Karpas-422 (cell line): ENCODE results near the gene SCFD2. TPM values are rescaled to one million over a fixed set of nuclear protein-coding genes. Genes with fewer than 3 reads are reported as not detected.

ENCODE experiments used
- DNase-seq: peaks from one replicate; pipeline ENCODE4 v3.0.0-alpha.2; 2015
- H2AFZ ChIP-seq: fragments of 200-600 bp; sonication (generic); 2 replicates; pipeline ENCODE4 v1.6.1; 2014; ENCODE audit warnings: antibody characterized with exemption, low read length, mixed read lengths
- H3K27ac ChIP-seq: fragments of 200-600 bp; sonication (generic); 2 replicates; pipeline ENCODE4 v1.5.1; 2014; ENCODE audit warnings: mild to moderate bottlenecking, low read length, moderate library complexity
- H3K27me3 ChIP-seq: fragments of 200-600 bp; sonication (generic); 2 replicates; pipeline ENCODE4 v1.6.1; 2014; ENCODE audit warnings: low read length, mixed read lengths
- H3K36me3 ChIP-seq: fragments of 200-600 bp; sonication (generic); 2 replicates; pipeline ENCODE4 v1.6.1; 2014; ENCODE audit warnings: low read length, mixed read lengths; ENCODE audit not compliant: insufficient read depth
- H3K4me1 ChIP-seq: fragments of 200-600 bp; sonication (generic); 2 replicates; pipeline ENCODE4 v1.6.1; 2014; ENCODE audit warnings: mild to moderate bottlenecking, low read length, mixed read lengths
- H3K4me2 ChIP-seq: fragments of 200-600 bp; sonication (generic); 2 replicates; pipeline ENCODE4 v1.6.1; 2014; ENCODE audit warnings: low read length, low read depth, mild to moderate bottlenecking; ENCODE audit not compliant: poor library complexity, severe bottlenecking
- H3K4me3 ChIP-seq: fragments of 200-600 bp; sonication (generic); 2 replicates; pipeline ENCODE4 v1.5.1; 2014; ENCODE audit warnings: mild to moderate bottlenecking, antibody characterized with exemption, low read length, mixed read lengths
- H3K79me2 ChIP-seq: fragments of 200-600 bp; sonication (generic); 2 replicates; pipeline ENCODE4 v1.6.1; 2014; ENCODE audit warnings: mild to moderate bottlenecking, low read length, mixed read lengths
- H3K9ac ChIP-seq: fragments of 200-600 bp; sonication (generic); 2 replicates; pipeline ENCODE4 v1.6.0; 2014; ENCODE audit warnings: low read length
- H3K9me2 ChIP-seq: fragments of 200-600 bp; sonication (generic), shearing (Covaris generic); replicated peaks from 2 replicates; pipeline ENCODE4 v1.6.0; 2014; ENCODE audit warnings: mild to moderate bottlenecking, low read length, moderate library complexity; ENCODE audit not compliant: insufficient read depth
- H3K9me3 ChIP-seq: fragments of 300-700, 200-600 bp; sonication (generic); 2 replicates; pipeline ENCODE4 v1.6.1; 2014; ENCODE audit warnings: low read length, mixed read lengths
- H4K20me1 ChIP-seq: fragments of 200-600 bp; sonication (generic); 2 replicates; pipeline ENCODE4 v1.6.1; 2014; ENCODE audit warnings: mild to moderate bottlenecking, antibody characterized with exemption, low read length, low read depth; ENCODE audit not compliant: insufficient read depth
- total RNA-seq: library from RNA; depleted of rRNA; stranded (reverse); fragments of >200 nt; shearing (Covaris generic); gene quantifications from 2 replicates; pipeline ENCODE4 v1.2.3, GENCODE V29; 2014; ENCODE audit warnings: low replicate concordance

Gene SCFD2
- total RNA-seq, 1 experiment from 2014 or later, result 28.5 TPM

DNA sequence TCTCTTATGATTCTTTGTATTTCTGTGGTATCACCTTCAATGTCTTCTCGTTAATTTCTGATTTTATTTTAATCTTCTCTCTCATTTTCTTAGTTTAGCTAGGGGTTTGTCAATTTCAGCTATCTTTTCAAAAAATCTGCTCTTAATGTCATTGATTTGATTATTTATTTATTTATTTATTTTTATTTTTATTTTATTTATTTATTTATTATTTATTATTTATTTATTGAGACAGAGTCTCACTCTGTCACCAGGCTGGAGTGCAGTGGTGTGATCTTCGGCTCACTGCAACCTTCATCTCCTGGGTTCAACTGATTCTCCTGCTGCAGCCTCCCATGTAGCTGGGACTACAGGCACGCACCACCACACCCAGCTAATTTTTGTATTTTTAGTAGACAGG is 194.1 kb downstream of the SCFD2 start:
- no peaks in the 10 kb centered on the region for H3K36me3 ChIP-seq
- DNase-seq, result no peak
- no peaks in the 10 kb centered on the region for H3K27me3 ChIP-seq
- H4K20me1 ChIP-seq, result no peaks in the 10 kb centered on the region
- H2AFZ ChIP-seq, result no peak overlapping the region
- H3K4me3 ChIP-seq, result no peak overlapping the region
- H3K27ac ChIP-seq, result no peak overlapping the region
- no peak overlapping the region for H3K4me2 ChIP-seq
- H3K79me2 ChIP-seq, result no peaks in the 10 kb centered on the region
- H3K9me2 ChIP-seq, result no peaks in the 10 kb centered on the region
- H3K9ac ChIP-seq, result no peak overlapping the region
- H3K9me3 ChIP-seq, result no peaks in the 10 kb centered on the region
- H3K4me1 ChIP-seq, result peaks cover 3% of the 10 kb centered on the region; the same call in 1 of the 2 replicates

DNA sequence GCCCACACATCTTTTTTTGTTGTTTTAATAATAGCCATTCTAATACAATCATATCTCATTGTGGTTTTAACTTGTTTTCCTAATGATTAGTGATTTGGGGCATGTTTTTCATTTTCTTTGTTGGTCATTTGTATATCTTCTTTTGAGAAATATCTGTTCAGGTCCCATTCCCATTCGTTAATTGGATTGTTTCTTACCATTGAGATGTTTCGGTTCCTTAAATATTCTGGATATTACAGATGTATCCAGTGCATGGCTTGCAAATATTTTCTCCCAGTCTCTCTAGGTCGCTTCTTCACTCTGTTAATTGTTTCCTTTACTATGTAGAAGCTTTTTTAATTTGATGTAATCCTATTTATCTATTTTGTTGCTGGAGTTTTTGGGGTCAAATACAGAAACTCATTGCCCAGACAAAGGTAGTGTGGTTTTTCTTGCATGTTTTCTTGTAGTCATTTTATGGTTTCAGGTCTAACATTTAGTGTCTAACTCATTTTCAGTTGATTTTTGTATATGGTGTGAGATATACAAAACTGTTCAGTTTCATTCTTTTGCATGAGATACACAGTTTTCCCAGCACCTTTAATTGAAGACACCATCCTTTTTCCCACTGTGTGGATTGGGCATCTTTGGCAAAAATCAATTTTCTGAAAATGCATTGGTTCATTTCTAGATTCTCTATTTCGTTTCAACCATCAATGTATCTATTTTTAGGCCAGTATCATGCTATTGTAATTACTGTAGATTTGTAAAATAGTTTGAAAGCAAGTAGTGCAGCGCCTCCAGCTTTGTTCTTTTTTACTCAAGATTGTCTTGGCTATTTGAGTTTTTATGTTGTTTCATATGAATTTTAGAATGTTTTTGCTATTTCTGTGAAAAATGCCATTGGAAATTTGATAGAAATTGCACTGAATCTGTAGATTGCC is 195.9 kb downstream of the SCFD2 start:
- Histone ChIP-seq H3K4me3 (no peak overlapping the region), H3K4me1 (no peaks in the 10 kb centered on the region), H3K27me3 (no peaks in the 10 kb centered on the region), H3K9me3 (no peaks in the 10 kb centered on the region), H3K4me2 (no peak overlapping the region), H4K20me1 (no peaks in the 10 kb centered on the region), H3K9me2 (no peaks in the 10 kb centered on the region), H3K79me2 (no peaks in the 10 kb centered on the region), H3K36me3 (no peaks in the 10 kb centered on the region), H3K27ac (no peak overlapping the region), H3K9ac (no peak overlapping the region), H2AFZ (no peak overlapping the region)
- no peak for DNase-seq

DNA sequence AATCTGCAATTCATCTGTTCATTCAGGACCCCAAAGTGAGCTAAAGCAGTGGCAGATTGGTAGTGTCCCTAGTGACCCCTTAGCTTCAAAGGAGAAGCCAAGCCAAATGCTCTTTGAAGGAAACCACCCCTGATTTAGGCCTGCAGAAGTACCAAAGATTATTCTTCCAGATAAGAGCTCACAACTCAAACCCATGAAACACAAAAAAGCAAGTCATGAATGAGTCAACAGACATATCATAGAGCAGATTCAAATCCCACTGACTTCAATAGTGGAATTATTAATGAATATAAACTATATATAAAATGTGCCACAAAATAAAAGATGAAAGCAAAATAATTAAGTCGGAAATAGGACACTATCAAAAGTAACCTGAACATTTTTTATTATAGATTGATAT is 197.6 kb downstream of the SCFD2 start:
- Histone ChIP-seq H3K27me3 (no peaks in the 10 kb centered on the region), H3K4me2 (no peak overlapping the region), H3K27ac (no peak overlapping the region), H3K9me3 (no peaks in the 10 kb centered on the region), H3K4me1 (no peaks in the 10 kb centered on the region), H3K79me2 (no peaks in the 10 kb centered on the region), H3K4me3 (no peak overlapping the region), H4K20me1 (no peaks in the 10 kb centered on the region), H3K9ac (no peak overlapping the region), H3K9me2 (no peaks in the 10 kb centered on the region), H3K36me3 (no peaks in the 10 kb centered on the region), H2AFZ (no peak overlapping the region)
- DNase-seq, result no peak

DNA sequence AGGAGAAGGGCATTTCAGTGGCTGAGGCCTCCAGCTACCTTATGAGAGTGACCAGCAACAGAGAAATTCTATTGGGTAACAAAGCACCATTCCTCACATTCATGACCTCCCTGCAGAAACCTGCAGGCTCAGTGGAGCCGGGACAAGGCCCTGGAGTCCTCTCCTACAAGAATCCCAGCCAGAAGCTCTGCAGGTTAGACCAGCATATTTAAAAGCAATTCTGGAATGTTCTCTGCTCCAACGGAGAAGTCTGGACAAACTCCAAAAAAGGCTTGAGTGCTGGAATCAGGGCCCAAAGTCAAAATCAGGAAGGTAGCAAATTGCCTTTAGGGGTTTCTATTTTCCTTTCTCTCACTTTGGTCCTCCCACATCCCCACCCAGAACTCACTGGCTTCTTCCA is 202.9 kb downstream of the SCFD2 start:
- Histone ChIP-seq H2AFZ (no peak overlapping the region), H3K9me3 (no peaks in the 10 kb centered on the region), H3K36me3 (no peaks in the 10 kb centered on the region), H3K27me3 (no peaks in the 10 kb centered on the region), H3K79me2 (no peaks in the 10 kb centered on the region), H3K4me1 (no peaks in the 10 kb centered on the region), H3K9ac (no peak overlapping the region), H3K9me2 (no peaks in the 10 kb centered on the region), H4K20me1 (no peaks in the 10 kb centered on the region), H3K4me3 (no peak overlapping the region), H3K27ac (no peak overlapping the region), H3K4me2 (no peak overlapping the region)
- DNase-seq, result no peak

DNA sequence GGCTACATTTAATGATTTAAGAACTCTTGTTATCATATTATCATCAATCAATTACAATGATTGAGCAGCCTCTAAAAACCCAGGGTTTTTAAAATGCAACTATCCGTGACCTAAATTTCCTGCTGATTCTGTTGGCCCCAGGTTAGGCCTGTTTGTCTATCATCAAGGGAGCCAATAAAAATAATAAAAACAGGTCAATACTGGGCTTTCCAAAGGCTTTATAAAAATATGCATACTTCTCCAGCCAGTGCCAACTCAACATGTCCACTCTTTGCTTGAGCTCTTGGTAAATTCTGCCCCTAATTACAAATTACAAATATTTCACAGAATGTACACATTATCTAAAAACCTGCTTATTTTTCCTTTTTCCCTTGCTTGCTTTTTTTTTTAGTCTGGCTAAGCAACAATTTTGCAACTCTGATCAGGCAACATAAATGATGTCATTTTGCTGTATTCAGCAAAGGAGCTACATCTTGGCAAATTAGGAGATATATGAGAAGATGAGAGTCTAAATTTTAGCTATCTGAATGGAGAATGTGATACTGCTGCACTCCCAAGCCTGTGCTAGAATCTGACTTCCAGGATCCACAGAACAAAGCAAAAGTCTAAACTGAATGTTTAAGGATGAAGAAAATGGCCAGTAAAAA is 204.0 kb downstream of the SCFD2 start:
- Histone ChIP-seq H3K4me2 (no peak overlapping the region), H3K27ac (no peak overlapping the region), H3K27me3 (no peaks in the 10 kb centered on the region), H2AFZ (no peak overlapping the region), H3K4me1 (no peaks in the 10 kb centered on the region), H3K9me3 (no peaks in the 10 kb centered on the region), H3K4me3 (no peak overlapping the region), H3K9ac (no peak overlapping the region), H3K79me2 (no peaks in the 10 kb centered on the region), H3K9me2 (no peaks in the 10 kb centered on the region), H3K36me3 (no peaks in the 10 kb centered on the region), H4K20me1 (no peaks in the 10 kb centered on the region)
- no peak for DNase-seq

DNA sequence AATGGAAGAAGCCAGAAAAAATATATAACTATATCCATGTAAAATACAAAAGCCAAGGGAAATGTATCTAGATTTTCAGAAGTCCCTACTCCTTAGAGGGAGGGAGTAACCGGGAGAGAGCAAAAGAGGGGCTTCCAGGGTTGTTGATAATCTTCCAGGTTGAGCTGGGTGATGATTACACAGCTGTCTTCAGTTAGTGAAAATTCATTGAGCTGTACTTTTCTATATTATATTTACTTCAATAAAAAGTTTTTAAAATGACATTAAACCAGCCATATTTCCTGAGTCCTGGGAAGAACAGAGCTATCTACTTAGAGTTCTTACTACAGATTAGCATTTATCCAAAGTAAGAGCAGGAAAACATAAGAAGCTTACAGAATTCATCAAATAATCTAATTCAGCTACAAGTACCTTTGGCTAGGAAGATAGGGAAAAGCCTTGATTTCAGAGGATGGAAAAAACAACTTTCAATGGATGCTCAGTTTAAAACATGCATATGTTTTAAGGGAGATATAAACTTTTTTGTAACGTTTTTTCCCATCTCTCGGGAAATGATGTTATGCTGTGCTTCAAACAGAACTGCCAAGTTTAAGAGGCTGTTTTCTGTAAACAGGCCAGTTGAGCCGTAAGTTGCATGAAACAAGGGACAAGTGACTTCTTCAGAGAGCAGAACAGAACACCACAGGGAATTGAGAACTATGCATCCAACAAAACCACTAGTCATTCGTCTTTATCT is 204.6 kb downstream of the SCFD2 start:
- Histone ChIP-seq H4K20me1 (no peaks in the 10 kb centered on the region), H3K4me3 (no peak overlapping the region), H3K27me3 (no peaks in the 10 kb centered on the region), H3K27ac (no peak overlapping the region), H3K9ac (no peak overlapping the region), H3K4me1 (no peaks in the 10 kb centered on the region), H3K79me2 (no peaks in the 10 kb centered on the region), H3K9me3 (no peaks in the 10 kb centered on the region), H3K9me2 (no peaks in the 10 kb centered on the region), H3K4me2 (no peak overlapping the region), H3K36me3 (no peaks in the 10 kb centered on the region), H2AFZ (no peak overlapping the region)
- DNase-seq, result no peak

DNA sequence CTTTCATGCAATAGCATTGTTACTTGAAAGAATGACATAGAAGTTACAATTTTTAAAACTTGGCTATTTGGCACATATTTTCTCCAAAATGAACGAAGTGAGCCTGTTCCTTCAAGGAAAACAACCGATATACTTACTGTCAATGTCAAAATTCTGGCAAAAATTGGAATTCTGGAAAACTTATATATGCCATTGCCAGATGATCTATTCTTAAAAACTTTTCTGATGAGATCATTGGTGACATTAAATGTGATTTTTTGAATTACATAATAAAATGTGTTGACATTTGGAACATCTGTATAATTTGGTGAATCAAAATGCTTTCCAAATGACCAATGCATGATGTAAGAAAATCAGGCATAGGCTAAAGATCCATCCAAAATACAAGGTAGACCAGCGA is 209.0 kb downstream of the SCFD2 start:
- Histone ChIP-seq H3K36me3 (no peaks in the 10 kb centered on the region), H4K20me1 (no peaks in the 10 kb centered on the region), H3K9ac (no peak overlapping the region), H3K9me2 (no peaks in the 10 kb centered on the region), H3K4me3 (no peak overlapping the region), H3K4me1 (no peaks in the 10 kb centered on the region), H3K4me2 (no peak overlapping the region), H3K27ac (no peak overlapping the region), H3K27me3 (no peaks in the 10 kb centered on the region), H3K9me3 (no peaks in the 10 kb centered on the region), H3K79me2 (no peaks in the 10 kb centered on the region; the same call in 1 of the 2 replicates), H2AFZ (no peak overlapping the region)
- no peak for DNase-seq

DNA sequence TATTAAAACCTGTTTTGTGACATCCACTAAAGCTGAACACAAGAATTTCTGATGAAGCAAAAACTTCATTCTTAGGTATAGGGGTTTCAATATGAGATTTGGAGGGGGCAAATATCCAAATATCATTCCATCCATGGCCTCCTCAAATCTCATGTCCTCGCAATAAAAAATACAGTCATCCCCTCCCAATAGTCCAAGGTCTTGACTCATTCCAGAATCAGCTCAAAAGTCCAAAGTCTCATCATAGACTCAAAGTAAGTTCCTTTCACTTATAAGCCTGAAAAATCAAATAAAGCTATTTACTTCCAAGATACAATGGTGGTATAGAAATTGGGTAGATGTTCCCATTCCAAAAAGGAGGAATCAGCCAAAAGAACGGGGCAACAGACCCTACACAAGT is 213.4 kb downstream of the SCFD2 start:
- no peaks in the 10 kb centered on the region for H3K9me2 ChIP-seq
- H3K4me2 ChIP-seq, result no peak overlapping the region
- no peaks in the 10 kb centered on the region for H3K36me3 ChIP-seq
- peaks cover 3% of the 10 kb centered on the region; the same call in 1 of the 2 replicates for H3K79me2 ChIP-seq
- no peak overlapping the region for H3K27ac ChIP-seq
- H3K27me3 ChIP-seq, result no peaks in the 10 kb centered on the region
- H3K4me1 ChIP-seq, result no peaks in the 10 kb centered on the region
- H3K9me3 ChIP-seq, result no peaks in the 10 kb centered on the region
- no peak for DNase-seq
- no peaks in the 10 kb centered on the region for H4K20me1 ChIP-seq
- no peak overlapping the region for H3K9ac ChIP-seq
- H2AFZ ChIP-seq, result no peak overlapping the region
- no peak overlapping the region for H3K4me3 ChIP-seq
